Cardiac fibroblast (primary cell): ENCODE results near the gene GPR142.

ENCODE experiments used
- DNase-seq, 2 donors: peaks; one replicate each; pipeline versions ENCODE4 v3.0.0 to v3.0.0-alpha.2; 2010; ENCODE audit warnings: low read depth in 2 of 2
- H3K4me3 ChIP-seq, 2 donors: replicated peaks in 1 of 2; 1 replicate in 1 of 2; 2 replicates in 1 of 2; pipeline ENCODE4 v1.5.1; 2011; ENCODE audit warnings: low read depth in 2 of 2, low read length in 2 of 2, mild to moderate bottlenecking in 2 of 2, moderate library complexity in 1 of 2
- CTCF ChIP-seq: IDR thresholded peaks from one replicate; pipeline ENCODE4 v1.5.1; 2011; ENCODE audit warnings: low read depth, mild to moderate bottlenecking, low read length, inconsistent platforms

The GPR142 gene

DNA sequence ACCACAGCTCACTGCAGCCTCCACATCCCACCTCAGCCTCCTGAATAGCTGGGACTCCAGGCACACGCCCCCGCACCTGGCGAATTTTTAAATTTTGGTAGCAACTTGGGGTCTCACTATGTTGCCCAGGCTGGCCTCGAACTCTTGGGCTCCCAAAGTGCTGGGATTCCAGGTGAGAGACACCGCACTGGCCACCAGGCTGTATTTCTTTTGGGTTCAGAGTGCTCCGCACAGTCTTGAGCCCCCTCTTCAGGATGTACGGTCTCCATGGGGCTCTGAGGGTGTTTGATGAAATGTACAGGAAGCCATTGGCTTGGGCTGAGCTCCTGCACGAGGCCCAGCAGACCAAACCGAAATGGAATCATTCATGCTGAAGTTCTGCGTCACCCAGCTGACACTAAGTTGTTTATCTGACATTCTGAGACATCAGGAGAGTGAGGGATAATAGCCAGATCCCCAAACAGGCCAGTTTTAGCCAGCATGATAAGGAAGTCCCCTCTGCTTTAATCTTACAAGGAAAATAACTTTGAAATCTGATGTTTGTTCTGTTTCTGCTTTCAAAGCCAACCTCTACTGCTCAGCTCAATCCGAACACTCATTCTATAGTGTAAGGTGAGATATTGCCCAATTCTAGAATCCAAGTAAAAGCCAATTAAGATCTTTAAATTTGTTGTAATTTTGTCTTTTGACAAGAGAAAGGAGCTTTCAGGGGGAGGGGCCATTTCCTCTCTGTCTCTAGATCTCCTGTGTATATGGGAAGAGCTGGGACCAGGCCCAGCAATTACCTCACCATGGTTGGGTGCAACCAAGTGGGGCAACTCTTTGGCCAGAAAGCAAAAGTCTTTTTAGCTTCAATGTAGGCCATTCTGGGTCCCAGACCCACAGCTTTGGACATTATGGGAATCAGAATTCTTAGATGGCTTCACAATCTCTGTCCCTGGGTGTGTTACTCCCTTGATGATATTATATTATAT is 23.7 kb downstream of the GPR142 start:
- no peak overlapping the region for H3K4me3 ChIP-seq
- TF ChIP-seq CTCF = no peak
- peak in 1 of 2 donors; percentile 21 for DNase-seq

DNA sequence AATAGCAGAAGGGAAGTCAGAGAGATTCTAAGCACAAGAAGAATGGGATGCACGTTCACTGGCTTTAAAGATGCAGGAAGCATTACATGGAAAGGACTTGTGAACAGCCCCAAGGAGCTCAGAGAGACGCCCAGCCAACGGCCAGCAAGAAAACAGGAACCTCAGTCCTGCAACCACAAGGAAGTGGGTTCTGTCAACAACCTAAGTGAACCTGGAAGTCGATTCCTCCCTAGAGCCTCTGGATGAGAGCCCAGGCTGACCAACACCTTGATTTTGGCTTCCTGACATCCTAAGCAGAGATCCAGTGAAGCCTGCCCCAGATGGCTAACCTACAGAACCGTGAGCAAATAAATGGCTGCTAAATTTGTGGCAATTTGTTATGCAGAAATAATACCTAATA is 24.5 kb downstream of the GPR142 start:
- no peak for TF ChIP-seq CTCF
- DNase-seq = no peak
- no peak overlapping the region for H3K4me3 ChIP-seq

DNA sequence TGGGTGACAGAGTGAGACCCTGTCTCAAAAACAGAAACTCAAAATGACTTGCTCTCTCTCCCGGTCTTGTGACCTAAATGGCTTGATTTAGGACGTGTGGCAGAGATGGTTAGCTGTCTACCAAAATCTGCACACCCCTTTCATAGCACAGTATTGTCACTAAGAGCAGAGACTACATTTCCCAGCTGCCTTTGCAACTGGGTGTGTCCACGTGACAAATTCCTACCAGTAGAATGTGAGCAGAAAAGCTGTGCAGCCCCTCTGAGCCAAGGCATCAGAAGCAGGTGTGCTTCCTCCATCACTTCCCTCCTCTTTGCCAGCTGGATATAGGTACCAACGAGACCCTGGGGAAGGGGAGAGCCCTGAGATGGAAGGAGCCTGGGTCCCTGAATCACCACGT is 25.5 kb downstream of the GPR142 start:
- TF ChIP-seq CTCF = no peak

DNA sequence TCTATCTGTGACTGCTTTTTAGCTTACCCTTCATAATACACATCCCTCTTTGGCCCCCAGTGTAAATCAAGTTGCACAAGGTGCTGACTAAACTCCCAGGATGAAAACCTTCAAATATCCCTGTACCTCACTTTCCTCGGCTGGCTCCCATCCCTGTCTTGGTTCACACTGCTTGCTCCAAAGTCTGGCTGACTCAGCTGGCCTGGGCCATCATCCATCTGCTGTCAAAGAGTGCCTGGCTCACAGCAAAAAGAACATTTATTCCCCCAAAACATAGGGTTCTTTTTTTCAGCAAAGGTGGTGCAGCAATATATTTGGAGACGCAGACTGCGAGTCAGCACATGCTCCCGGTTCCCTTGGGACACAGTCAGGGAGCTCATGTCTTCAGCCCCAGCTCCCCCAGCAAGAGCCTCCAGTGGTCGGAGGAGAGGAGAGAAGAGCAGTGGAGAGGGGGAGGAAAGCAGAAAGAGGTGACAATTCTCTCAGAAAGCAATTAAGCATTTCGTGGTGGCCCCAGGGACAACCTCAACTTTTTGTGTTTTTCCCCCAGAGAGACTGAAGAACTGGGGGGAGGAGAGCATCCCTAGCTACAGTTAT is 26.1 kb downstream of the GPR142 start:
- peak in 1 of 2 donors; percentile 44 for DNase-seq
- no peak for TF ChIP-seq CTCF
- H3K4me3 ChIP-seq = no peak overlapping the region

More for the DNA sequence above, 25.5 kb downstream of the GPR142 start:
- no peak for DNase-seq
- no peak overlapping the region for H3K4me3 ChIP-seq

DNA sequence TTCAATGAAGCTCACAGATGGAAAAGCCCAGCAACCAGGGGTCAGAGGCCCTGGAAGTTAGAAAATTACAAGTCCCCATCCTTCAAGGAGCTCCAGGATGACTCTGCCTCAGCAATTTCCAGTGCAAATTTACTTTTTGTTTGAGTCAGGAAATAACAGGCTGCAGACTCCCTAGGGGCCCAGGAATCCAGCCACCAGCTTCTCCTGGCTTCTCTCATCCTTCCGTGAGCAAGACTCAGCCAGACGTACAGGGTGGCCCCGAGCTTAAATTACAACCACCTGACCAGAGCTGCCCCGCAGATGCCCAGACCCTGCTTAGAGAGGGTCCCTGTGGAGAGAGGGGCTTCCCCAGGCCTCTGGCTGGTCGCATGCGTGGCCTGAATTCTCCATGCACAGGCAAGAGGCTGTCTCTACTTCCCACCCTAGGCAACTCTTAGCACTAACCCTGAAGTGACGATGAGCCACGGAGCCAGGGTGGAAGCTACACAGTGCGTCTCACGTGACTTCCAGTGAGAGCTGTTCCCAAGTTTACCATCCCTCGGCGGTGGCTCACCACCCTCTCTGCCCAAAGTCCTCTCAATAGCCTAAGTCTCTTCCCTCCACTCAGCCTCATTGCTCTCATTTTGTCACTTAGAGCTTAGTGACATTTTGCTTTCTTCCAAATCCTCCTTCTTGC is 27.1 kb downstream of the GPR142 start:
- H3K4me3 ChIP-seq = no peak overlapping the region
- DNase-seq = no peak
- TF ChIP-seq CTCF = no peak

DNA sequence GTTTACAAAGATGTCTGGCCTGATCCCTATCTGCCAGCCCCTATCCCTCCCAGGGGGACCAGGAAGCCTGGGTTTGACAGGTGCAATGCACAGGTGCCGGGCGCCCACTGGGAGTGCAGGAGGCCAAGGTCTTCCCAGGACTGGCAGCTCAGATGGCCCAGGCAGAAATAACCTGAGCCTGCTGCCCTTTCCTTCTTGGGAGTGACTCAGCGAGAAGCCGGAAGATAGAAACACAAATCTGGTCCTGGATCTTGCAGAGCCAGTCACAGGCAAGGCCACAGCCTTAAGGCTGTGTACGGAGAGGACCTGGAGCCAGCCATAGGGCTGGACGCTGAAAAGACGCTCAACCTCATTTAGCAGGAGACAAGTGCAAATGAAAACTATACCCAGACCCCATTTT is 27.7 kb downstream of the GPR142 start:
- no peak for DNase-seq
- TF ChIP-seq CTCF = no peak
- no peak overlapping the region for H3K4me3 ChIP-seq
